Stomach (tissue), 9 donors: ENCODE data around the gene ANKRD13C. TPM values are rescaled to one million over a fixed set of nuclear protein-coding genes. Genes with fewer than 3 reads are reported as not detected.

Experiments used
- DNase-seq, 2 donors: peaks; one replicate each; pipeline versions ENCODE4 v3.0.0 to v3.0.0-alpha.2; 2013 to 2019
- H3K27ac ChIP-seq, 5 donors: fragments of 200-600 bp in 4 of 5; sonication (generic) in 4 of 5; one replicate each; pipeline ENCODE4 v1.5.1; 2013 to 2019; ENCODE audit warnings: mild to moderate bottlenecking in 1 of 5, moderate library complexity in 1 of 5
- H3K27me3 ChIP-seq, 3 donors: fragments of 200-600 bp; sonication (generic); one replicate each; pipeline ENCODE4 v1.5.1; 2017 to 2019; ENCODE audit warnings: mixed run types in 1 of 3
- H3K36me3 ChIP-seq, 4 donors: fragments of 200-600 bp; sonication (generic); 1 replicate in 3 of 4; 2 replicates in 1 of 4; pipeline ENCODE4 v1.5.1; 2016 to 2019
- H3K4me1 ChIP-seq, 4 donors: fragments of 200-600 bp; sonication (generic); one replicate each; pipeline ENCODE4 v1.5.1; 2016 to 2019
- H3K4me3 ChIP-seq, 4 donors: fragments of 200-600 bp; sonication (generic) in 3 of 4; one replicate each; pipeline ENCODE4 v1.5.1; 2016 to 2019; ENCODE audit warnings: mild to moderate bottlenecking in 1 of 4
- H3K9me3 ChIP-seq, 4 donors: fragments of 200-600 bp; sonication (generic); one replicate each; pipeline ENCODE4 v1.5.1; 2016 to 2019
- EP300 ChIP-seq: sonication (generic); formaldehyde crosslinking; IDR thresholded peaks from one replicate; pipeline ENCODE4 v1.6.1; 2017; ENCODE audit warnings: antibody characterized with exemption
- POLR2A ChIP-seq, 4 donors: fragments of 450-650 bp; IDR thresholded peaks; one replicate each; pipeline ENCODE4 v1.6.1; 2016; ENCODE audit warnings: antibody characterized with exemption in 4 of 4, control low read depth in 2 of 4, mild to moderate bottlenecking in 1 of 4, moderate library complexity in 1 of 4
- POLR2AphosphoS5 ChIP-seq, 3 donors: sonication (generic); formaldehyde crosslinking; IDR thresholded peaks; one replicate each; pipeline ENCODE4 v1.6.1; 2016; ENCODE audit warnings: antibody characterized with exemption in 3 of 3
- WGBS, 5 donors: extraction: QIAGEN DNeasy Blood & Tissue Kit in 3 of 5; methylation state at CpG; one replicate each; pipeline versions ENCODE4 v1.1.5 to v1.1.7; 2013 to 2018; 5-methylcytosine and 5-hydroxymethylcytosine counted together
- intact Hi-C: fragments of 100-400 bp; cut with DNase I; formaldehyde crosslinking; loops from one replicate; pipeline ENCODE4 v1.15.1; 2023; ENCODE audit warnings: low total_unique reads
- polyA plus RNA-seq, 3 donors: library from polyadenylated mRNA; stranded (reverse); fragments of 200-250 nt; gene quantifications; one replicate each; pipeline ENCODE4 v1.2.3, GENCODE V29; 2013
- total RNA-seq, 5 donors: library from RNA; depleted of rRNA; stranded (reverse); fragments of >200 nt; gene quantifications; one replicate each; pipeline versions ENCODE4 v1.1.0 to v1.2.3, GENCODE V29; 2014 to 2016
- TF ChIP-seq, protein P1 (sequence below), 7 experiments: fragments of 450-650 bp in 4 of 7; fragments of 200-600 bp in 3 of 7; sonication (generic) in 3 of 7; IDR thresholded peaks; one replicate each; pipeline ENCODE4 v1.5.1; 2016 to 2019; ENCODE audit warnings: antibody characterized with exemption in 7 of 7, control low read depth in 2 of 7, mild to moderate bottlenecking in 1 of 7
- donor health status: healthy with polysubstance abuse.
- donor health status: Bipolar disorder and iron deficiency.
- donor health status: healthy.

ANKRD13C gene
- total and polyA plus RNA-seq, 8 donors = 6.8 to 135 (median 15.7) TPM

DNA sequence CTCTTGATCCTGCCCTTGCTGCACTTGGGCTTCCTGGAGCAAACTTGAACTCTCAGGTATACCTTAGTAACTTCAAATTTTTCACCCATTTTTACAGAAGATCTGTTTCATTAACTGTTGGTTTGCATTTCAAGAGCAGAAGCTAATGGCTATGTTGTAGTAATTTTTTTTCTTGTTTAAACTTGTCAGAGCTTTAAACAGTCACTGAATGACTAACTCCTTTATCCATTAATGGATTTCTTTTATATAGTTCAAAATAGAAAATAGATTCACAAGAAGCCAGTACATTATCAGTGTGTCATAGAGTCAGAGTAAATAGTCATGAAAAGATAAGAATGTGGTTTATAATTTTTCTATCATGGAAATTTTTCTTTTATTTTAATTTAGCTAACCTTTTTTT, 119.8 kb downstream of the ANKRD13C start:
- TF ChIP-seq POLR2A (IDR thresholded peaks at IDR 0.05) (no peak), POLR2AphosphoS5 (IDR thresholded peaks at IDR 0.05) (no peak), EP300 (no peak)
- TF ChIP-seq, protein P1, sequence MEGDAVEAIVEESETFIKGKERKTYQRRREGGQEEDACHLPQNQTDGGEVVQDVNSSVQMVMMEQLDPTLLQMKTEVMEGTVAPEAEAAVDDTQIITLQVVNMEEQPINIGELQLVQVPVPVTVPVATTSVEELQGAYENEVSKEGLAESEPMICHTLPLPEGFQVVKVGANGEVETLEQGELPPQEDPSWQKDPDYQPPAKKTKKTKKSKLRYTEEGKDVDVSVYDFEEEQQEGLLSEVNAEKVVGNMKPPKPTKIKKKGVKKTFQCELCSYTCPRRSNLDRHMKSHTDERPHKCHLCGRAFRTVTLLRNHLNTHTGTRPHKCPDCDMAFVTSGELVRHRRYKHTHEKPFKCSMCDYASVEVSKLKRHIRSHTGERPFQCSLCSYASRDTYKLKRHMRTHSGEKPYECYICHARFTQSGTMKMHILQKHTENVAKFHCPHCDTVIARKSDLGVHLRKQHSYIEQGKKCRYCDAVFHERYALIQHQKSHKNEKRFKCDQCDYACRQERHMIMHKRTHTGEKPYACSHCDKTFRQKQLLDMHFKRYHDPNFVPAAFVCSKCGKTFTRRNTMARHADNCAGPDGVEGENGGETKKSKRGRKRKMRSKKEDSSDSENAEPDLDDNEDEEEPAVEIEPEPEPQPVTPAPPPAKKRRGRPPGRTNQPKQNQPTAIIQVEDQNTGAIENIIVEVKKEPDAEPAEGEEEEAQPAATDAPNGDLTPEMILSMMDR (IDR thresholded peaks at IDR 0.05) = no peak
- Histone ChIP-seq H3K36me3 (peaks cover 86 to 100% (median 100%) of the 10 kb centered on the region in 4 donors), H3K4me3 (no peak overlapping the region), H3K4me1 (peaks cover 0 to 9% (median 0%) of the 10 kb centered on the region in 4 donors), H3K27me3 (no peaks in the 10 kb centered on the region), H3K9me3 (no peaks in the 10 kb centered on the region), H3K27ac (no peak overlapping the region)
- no peak for DNase-seq
- intact Hi-C loops = no loop called here

DNA sequence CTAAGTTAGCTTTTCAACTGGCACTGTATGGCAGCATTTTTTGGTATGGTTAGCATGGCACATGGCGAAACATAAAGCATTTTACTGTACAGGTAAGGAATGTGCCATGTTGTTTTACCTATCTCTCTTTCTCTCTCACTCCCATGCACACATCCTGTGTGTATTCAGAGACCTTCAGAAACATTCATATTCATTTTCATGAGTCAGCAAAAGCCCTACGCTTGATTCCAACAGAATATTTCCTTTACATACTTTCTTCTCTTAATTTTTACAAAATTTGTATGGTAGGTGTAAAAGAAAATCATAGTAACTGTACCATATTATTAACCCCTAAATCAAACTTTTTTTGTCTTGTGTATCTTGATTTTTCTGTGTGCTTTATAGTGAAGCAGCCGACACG, 123.0 kb downstream of the ANKRD13C start:
- intact Hi-C loops = no loop called here
- peaks cover 63 to 87% (median 84%) of the 10 kb centered on the region in 4 donors for H3K36me3 ChIP-seq
- no peaks in the 10 kb centered on the region for H3K27me3 ChIP-seq
- no peak for DNase-seq
- WGBS, 5 donors = 89 to 98% (median 97%) methylated on average over 4 of the region's 4 CpGs
- H3K4me1 ChIP-seq = peaks cover 7 to 32% (median 16%) of the 10 kb centered on the region in 4 donors
- no peak overlapping the region for H3K27ac ChIP-seq
- no peaks in the 10 kb centered on the region for H3K9me3 ChIP-seq
- no peak overlapping the region for H3K4me3 ChIP-seq
- TF ChIP-seq, protein P1 (IDR thresholded peaks at IDR 0.05) = no peak
- TF ChIP-seq EP300 = no peak
- TF ChIP-seq POLR2AphosphoS5 (IDR thresholded peaks at IDR 0.05) = no peak
- TF ChIP-seq POLR2A (IDR thresholded peaks at IDR 0.05) = no peak

GRCh38 chr1:70228670-70229069, 125.9 kb downstream of the ANKRD13C start:
- H3K9me3 ChIP-seq = no peaks in the 10 kb centered on the region
- DNase-seq = no peak
- no peaks in the 10 kb centered on the region for H3K27me3 ChIP-seq
- intact Hi-C loops = no loop called here
- no peak overlapping the region for H3K4me3 ChIP-seq
- peaks cover 40 to 80% (median 74%) of the 10 kb centered on the region in 4 donors for H3K36me3 ChIP-seq
- 83 to 93% (median 91%) methylated on average over 2 of the region's 2 CpGs for WGBS, 5 donors
- no peak for TF ChIP-seq POLR2AphosphoS5 (IDR thresholded peaks at IDR 0.05)
- TF ChIP-seq EP300 = no peak
- no peak for TF ChIP-seq POLR2A (IDR thresholded peaks at IDR 0.05)
- TF ChIP-seq, protein P1 (IDR thresholded peaks at IDR 0.05) = no peak
- peaks cover 10 to 49% (median 30%) of the 10 kb centered on the region in 4 donors for H3K4me1 ChIP-seq
- no peak overlapping the region for H3K27ac ChIP-seq

GRCh38 chr1:70227439-70227838, 127.1 kb downstream of the ANKRD13C start:
- TF ChIP-seq POLR2AphosphoS5 (IDR thresholded peaks at IDR 0.05) (no peak), EP300 (no peak), POLR2A (IDR thresholded peaks at IDR 0.05) (no peak)
- TF ChIP-seq, protein P1 (IDR thresholded peaks at IDR 0.05) = no peak
- Histone ChIP-seq H3K36me3 (peaks cover 28 to 71% (median 65%) of the 10 kb centered on the region in 4 donors), H3K9me3 (no peaks in the 10 kb centered on the region), H3K4me3 (no peak overlapping the region), H3K4me1 (peaks cover 23 to 62% (median 41%) of the 10 kb centered on the region in 4 donors), H3K27me3 (no peaks in the 10 kb centered on the region), H3K27ac (no peak overlapping the region)
- intact Hi-C loops = no loop called here
- no peak for DNase-seq
- WGBS, 5 donors = 10 to 56% (median 21%) methylated on average over 1 of the region's 1 CpG
